D721Med (cell line): ENCODE data around the gene KREMEN2.

Experiments used
- DNase-seq: peaks from one replicate; pipeline ENCODE4 v3.0.0; 2011; ENCODE audit warnings: low spot score; ENCODE audit not compliant: insufficient read length
- FAIRE-seq: peaks from 2 replicates; lab custom pipeline; 2011; peaks lifted over from hg19 to GRCh38; lab: Jason Lieb, UNC
- CTCF ChIP-seq: IDR thresholded peaks from 2 replicates; pipeline ENCODE4 v1.5.1; 2012; ENCODE audit warnings: mild to moderate bottlenecking, control low read depth; ENCODE audit not compliant: insufficient read depth; ENCODE audit errors: missing control alignments

The KREMEN2 gene

GRCh38 chr16:2946649-2947048, 17.4 kb upstream of the KREMEN2 start:
- no peak for TF ChIP-seq CTCF
- FAIRE-seq (no peak), DNase-seq (no peak)

- FAIRE-seq: no peak
- no peak for DNase-seq
- TF ChIP-seq CTCF: no peak
These were observed 15.0 kb upstream of the KREMEN2 start for GRCh38 chr16:2948807-2949704.

GRCh38 chr16:2949705-2950352, 14.2 kb upstream of the KREMEN2 start:
- FAIRE-seq (no peak), DNase-seq (no peak)
- TF ChIP-seq CTCF: no peak

GRCh38 chr16:2950353-2950724, 13.7 kb upstream of the KREMEN2 start:
- FAIRE-seq (no peak), DNase-seq (no peak)
- no peak for TF ChIP-seq CTCF

- no peak for FAIRE-seq
- DNase-seq: no peak
- TF ChIP-seq CTCF: no peak
These were observed 13.3 kb upstream of the KREMEN2 start for GRCh38 chr16:2950773-2951172.

GRCh38 chr16:2952679-2953078, 11.4 kb upstream of the KREMEN2 start:
- no peak for TF ChIP-seq CTCF
- DNase-seq: no peak
- FAIRE-seq: no peak
